GM06990 (cell line): Measurements from ENCODE around the gene WDFY3.

Experiments
- DNase-seq: peaks from one replicate; pipeline ENCODE4 v3.0.0-alpha.2; 2011; ENCODE audit not compliant: insufficient read length; ENCODE audit errors: extremely low read depth
- H3K27me3 ChIP-seq: replicated peaks from 2 replicates; pipeline ENCODE4 v1.6.0; 2011; ENCODE audit warnings: low read length; ENCODE audit not compliant: control insufficient read depth, insufficient read depth
- H3K36me3 ChIP-seq: 2 replicates; pipeline ENCODE4 v1.5.1; 2011; ENCODE audit warnings: low read length; ENCODE audit not compliant: control insufficient read depth, insufficient read depth
- H3K4me3 ChIP-seq: replicated peaks from 2 replicates; pipeline ENCODE4 v1.5.1; 2011; ENCODE audit warnings: low read depth, mild to moderate bottlenecking, control low read depth, low read length
- TF ChIP-seq, protein P1 (sequence below): IDR thresholded peaks from 2 replicates; pipeline ENCODE4 v1.5.1; 2011; ENCODE audit warnings: low read length, control low read depth, mild to moderate bottlenecking, inconsistent platforms; ENCODE audit not compliant: insufficient read depth, poor library complexity, severe bottlenecking

Gene WDFY3

DNA sequence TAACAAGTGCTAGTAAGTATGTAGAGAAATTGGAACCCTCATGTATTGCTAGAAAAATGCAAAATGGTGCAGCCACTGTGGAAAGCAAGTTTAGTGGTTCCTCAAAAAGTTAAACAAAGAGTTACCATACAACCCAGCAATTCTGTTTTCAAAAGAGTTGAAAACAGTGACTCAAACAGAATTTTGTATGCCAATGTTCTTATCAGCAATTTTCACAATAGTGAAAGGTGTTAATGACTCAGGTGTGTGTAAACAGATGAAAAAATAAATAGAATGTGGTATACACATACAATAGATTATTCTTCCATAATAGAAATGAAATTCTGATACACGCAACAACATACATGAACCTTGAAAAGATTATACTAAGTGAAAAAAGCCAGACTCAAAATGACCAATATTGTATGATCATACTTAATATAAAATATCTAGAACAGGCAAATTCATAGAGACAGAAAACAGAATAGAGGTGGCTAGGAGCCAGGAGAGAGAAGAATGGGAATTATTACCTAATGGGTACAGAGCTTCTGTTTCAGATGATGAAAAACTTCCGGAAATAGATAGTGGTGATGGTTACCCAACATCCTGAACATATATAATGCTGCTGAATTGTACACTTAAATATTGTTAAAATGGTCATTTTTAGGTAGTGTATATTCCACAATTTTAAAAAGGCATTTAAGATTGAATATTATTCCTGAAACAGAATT, 51.6 kb downstream of the WDFY3 start:
- Histone ChIP-seq H3K27me3 (no peaks in the 10 kb centered on the region), H3K4me3 (no peak overlapping the region), H3K36me3 (no peaks in the 10 kb centered on the region)
- TF ChIP-seq, protein P1, sequence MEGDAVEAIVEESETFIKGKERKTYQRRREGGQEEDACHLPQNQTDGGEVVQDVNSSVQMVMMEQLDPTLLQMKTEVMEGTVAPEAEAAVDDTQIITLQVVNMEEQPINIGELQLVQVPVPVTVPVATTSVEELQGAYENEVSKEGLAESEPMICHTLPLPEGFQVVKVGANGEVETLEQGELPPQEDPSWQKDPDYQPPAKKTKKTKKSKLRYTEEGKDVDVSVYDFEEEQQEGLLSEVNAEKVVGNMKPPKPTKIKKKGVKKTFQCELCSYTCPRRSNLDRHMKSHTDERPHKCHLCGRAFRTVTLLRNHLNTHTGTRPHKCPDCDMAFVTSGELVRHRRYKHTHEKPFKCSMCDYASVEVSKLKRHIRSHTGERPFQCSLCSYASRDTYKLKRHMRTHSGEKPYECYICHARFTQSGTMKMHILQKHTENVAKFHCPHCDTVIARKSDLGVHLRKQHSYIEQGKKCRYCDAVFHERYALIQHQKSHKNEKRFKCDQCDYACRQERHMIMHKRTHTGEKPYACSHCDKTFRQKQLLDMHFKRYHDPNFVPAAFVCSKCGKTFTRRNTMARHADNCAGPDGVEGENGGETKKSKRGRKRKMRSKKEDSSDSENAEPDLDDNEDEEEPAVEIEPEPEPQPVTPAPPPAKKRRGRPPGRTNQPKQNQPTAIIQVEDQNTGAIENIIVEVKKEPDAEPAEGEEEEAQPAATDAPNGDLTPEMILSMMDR: no peak
- DNase-seq: no peak

- DNase-seq: no peak
- Histone ChIP-seq H3K36me3 (no peaks in the 10 kb centered on the region), H3K4me3 (no peak overlapping the region), H3K27me3 (no peaks in the 10 kb centered on the region)
- TF ChIP-seq, protein P1: no peak
Observed at GRCh38 chr4:84913176-84913575, 53.3 kb downstream of the WDFY3 start.

GRCh38 chr4:84912741-84913140, 53.7 kb downstream of the WDFY3 start:
- no peak overlapping the region for H3K4me3 ChIP-seq
- H3K36me3 ChIP-seq: no peaks in the 10 kb centered on the region
- TF ChIP-seq, protein P1: no peak

DNA sequence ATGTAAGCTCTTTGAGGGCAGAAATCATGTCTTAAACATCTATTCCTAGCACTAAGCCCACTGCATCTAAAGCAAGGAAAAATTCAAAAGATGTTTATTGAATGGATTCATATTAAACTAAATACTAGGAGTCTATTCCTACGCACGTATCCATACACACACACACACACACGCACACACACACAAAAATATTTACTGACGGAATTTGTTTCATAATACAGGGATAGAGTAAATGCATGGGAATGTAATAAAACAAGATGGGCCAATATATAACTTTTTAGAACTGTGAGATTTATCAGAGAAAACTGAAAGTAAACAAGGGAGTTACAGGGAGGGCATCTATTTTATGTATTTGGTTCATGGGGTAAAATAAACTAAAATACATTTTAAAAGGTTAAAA, 57.6 kb downstream of the WDFY3 start:
- TF ChIP-seq, protein P1: no peak
- no peaks in the 10 kb centered on the region for H3K36me3 ChIP-seq
- H3K4me3 ChIP-seq: no peak overlapping the region
- DNase-seq: no peak
- H3K27me3 ChIP-seq: no peaks in the 10 kb centered on the region

More at GRCh38 chr4:84912741-84913140, 53.7 kb downstream of the WDFY3 start:
- no peak for DNase-seq
- no peaks in the 10 kb centered on the region for H3K27me3 ChIP-seq

DNA sequence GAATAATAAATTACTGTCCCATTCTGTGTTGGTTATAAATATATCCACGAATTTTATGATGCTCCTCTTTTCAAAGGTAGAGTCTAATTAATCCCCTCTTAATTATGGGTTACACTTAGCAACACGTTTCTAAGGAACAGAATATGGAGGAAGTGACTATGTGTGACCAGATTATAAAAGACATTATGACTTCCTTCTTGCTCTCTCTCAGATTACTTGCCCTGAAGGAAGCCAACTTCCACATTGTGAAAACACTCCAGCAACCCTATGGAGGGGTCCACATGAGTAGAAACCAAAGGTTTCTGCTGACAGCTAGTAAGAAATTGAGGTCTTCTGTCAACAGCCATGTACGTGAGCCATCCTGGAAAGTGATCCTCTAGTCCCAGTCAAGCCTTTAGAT, 59.3 kb downstream of the WDFY3 start:
- DNase-seq: no peak
- Histone ChIP-seq H3K36me3 (no peaks in the 10 kb centered on the region), H3K27me3 (no peaks in the 10 kb centered on the region), H3K4me3 (no peak overlapping the region)
- TF ChIP-seq, protein P1: no peak

- DNase-seq: no peak
- TF ChIP-seq, protein P1: no peak
Observed at GRCh38 chr4:84905646-84906045, 60.8 kb downstream of the WDFY3 start.

More at GRCh38 chr4:84905646-84906045, 60.8 kb downstream of the WDFY3 start:
- H3K4me3 ChIP-seq: no peak overlapping the region
- no peaks in the 10 kb centered on the region for H3K27me3 ChIP-seq
- no peaks in the 10 kb centered on the region for H3K36me3 ChIP-seq
